MG63 (cell line): ENCODE measurements around the gene ID2. TPM values are rescaled to one million over a fixed set of nuclear protein-coding genes. Genes with fewer than 3 reads are reported as not detected.

Experiments used
- DNase-seq: peaks from one replicate; pipeline ENCODE4 v3.0.0-alpha.2; 2020
- H3K27me3 ChIP-seq: fragments of 250-450 bp; sonication (Bioruptor Pico); 2 replicates; pipeline ENCODE4 v1.5.1; 2020; ENCODE audit warnings: mild to moderate bottlenecking, moderate library complexity
- H3K36me3 ChIP-seq: fragments of 250-450 bp; sonication (Bioruptor Pico); 2 replicates; pipeline ENCODE4 v1.5.1; 2020; ENCODE audit warnings: mild to moderate bottlenecking, moderate library complexity
- H3K4me3 ChIP-seq: fragments of 250-450 bp; sonication (Bioruptor Pico); 2 replicates; pipeline ENCODE4 v1.5.1; 2020; ENCODE audit warnings: mild to moderate bottlenecking, moderate library complexity
- H3K9me3 ChIP-seq: fragments of 250-450 bp; sonication (Bioruptor Pico); 2 replicates; pipeline ENCODE4 v1.5.1; 2020; ENCODE audit warnings: mild to moderate bottlenecking, moderate library complexity
- total RNA-seq: library from RNA; depleted of rRNA; stranded (reverse); fragments of >200 nt; shearing (Covaris generic); gene quantifications from 2 replicates; pipeline ENCODE4 v1.2.3, GENCODE V29; 2014; ENCODE audit warnings: low replicate concordance; rRNA removed

ID2 gene
- total RNA-seq, 1 experiment from 2014 or later, result 77.3 TPM

GRCh38 chr2:8729939-8730338, 48.1 kb downstream of the ID2 start:
- peaks cover 10% of the 10 kb centered on the region for H3K36me3 ChIP-seq
- DNase-seq, result peak; percentile 18

GRCh38 chr2:8732601-8733000, 50.7 kb downstream of the ID2 start:
- no peaks in the 10 kb centered on the region for H3K27me3 ChIP-seq
- no peak for DNase-seq
- no peak overlapping the region for H3K4me3 ChIP-seq
- peaks cover 10% of the 10 kb centered on the region for H3K36me3 ChIP-seq
- no peaks in the 10 kb centered on the region for H3K9me3 ChIP-seq

More at GRCh38 chr2:8729939-8730338, 48.1 kb downstream of the ID2 start:
- no peaks in the 10 kb centered on the region for H3K27me3 ChIP-seq
- no peaks in the 10 kb centered on the region for H3K9me3 ChIP-seq
- H3K4me3 ChIP-seq, result no peak overlapping the region

Other genes with a start within 250 kb of the ID2 start
- gene KIDINS220, start 155.6 kb downstream of the ID2 start, total RNA-seq, result 12.2 and 16.9 TPM in 2 replicates